HG03432 (cell line): ENCODE results near the gene ABCB4.

ENCODE experiments used
- ATAC-seq: cut with Tn5 transposase; IDR thresholded peaks from one replicate; pipeline ENCODE4 v1.9.1; 2021; ENCODE audit warnings: mild to moderate bottlenecking, moderate library complexity; ENCODE audit not compliant: unreplicated experiment

Gene ABCB4

GRCh38 chr7:87475359-87476178 is at the start of gene ABCB4:
ABCB4 (minus strand) TSS chr7:87475680; CDS start chr7:87475465, 215 bp downstream.
- ATAC-seq, result peak; percentile 35

- ATAC-seq, result no peak
Observed at GRCh38 chr7:87518735-87519134, 43.3 kb upstream of the ABCB4 start.

DNA sequence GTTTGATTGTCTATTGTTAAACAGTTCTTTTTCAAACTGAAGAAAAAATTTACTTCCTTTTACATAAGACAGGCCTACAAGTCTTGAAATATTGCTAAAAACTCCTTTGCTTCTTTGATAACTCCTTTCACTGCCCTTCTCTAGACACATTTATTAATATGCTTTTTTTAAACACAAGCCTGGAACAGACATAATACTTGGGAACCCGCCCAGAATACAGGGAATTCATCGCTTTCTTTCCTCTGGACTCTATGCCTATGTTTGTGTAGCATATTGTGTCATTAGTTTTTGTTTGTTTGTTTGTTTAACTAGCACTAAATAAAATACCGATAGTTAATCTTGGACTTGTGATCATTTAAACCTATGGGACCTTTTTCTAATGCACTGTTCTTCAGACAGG is 42.4 kb upstream of the ABCB4 start:
- no peak for ATAC-seq

GRCh38 chr7:87517136-87517815 is 41.8 kb upstream of the ABCB4 start:
- ATAC-seq, result no peak

DNA sequence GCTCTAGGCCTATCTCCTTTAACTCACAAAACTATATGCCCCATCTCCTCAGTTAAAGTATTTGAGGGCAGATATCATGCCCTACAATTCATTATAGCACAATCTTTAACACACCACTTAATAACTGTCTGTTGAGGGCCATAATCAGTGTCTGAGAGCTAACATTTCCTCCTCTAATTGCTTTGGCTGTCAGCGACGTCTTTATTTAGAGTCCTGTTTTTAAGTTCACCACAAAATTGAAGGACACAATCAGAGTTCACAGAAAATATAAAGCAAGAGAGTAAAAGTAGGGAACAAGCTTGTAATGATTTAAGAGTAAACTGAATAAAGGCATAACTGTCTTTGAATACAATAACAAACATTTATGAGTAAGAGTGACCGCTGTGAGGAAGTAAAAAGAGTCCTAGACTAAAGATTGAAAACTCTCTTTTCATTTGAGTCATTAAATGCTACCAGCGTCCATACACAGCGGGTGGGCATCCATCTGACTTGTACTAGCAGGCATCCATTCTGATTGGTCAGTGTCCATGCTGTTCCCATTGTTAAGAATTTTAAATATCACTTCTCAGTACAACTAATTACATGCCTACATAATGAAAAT is 38.4 kb upstream of the ABCB4 start:
- ATAC-seq, result no peak

DNA sequence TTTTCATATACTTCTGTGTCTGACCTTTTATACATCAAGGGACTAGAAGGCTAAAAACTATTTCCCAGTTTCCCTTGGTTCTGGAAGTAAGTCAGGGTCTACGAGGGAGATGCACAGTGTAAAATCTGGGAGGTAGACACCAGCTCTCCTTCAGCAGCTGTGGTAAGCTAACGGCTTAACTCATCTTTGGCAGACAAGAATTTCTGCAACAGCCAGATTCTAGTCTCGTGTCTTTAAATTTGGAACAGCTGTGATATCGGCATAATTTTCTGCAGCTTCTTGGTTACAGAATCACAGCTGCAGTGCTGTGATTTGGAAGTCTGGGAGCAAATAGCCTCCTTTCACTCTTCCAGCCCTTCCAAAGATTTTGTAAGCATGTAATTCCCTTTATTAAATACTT is 37.4 kb upstream of the ABCB4 start:
- ATAC-seq, result no peak

GRCh38 chr7:87511510-87511909 is 36.0 kb upstream of the ABCB4 start:
- ATAC-seq, result no peak

- ATAC-seq, result no peak
Observed at GRCh38 chr7:87510411-87510875, 35.0 kb upstream of the ABCB4 start.

GRCh38 chr7:87507446-87507845 is 32.0 kb upstream of the ABCB4 start:
- no peak for ATAC-seq

- peak; percentile 30 for ATAC-seq
Observed at GRCh38 chr7:87506246-87507180, 31.0 kb upstream of the ABCB4 start.

DNA sequence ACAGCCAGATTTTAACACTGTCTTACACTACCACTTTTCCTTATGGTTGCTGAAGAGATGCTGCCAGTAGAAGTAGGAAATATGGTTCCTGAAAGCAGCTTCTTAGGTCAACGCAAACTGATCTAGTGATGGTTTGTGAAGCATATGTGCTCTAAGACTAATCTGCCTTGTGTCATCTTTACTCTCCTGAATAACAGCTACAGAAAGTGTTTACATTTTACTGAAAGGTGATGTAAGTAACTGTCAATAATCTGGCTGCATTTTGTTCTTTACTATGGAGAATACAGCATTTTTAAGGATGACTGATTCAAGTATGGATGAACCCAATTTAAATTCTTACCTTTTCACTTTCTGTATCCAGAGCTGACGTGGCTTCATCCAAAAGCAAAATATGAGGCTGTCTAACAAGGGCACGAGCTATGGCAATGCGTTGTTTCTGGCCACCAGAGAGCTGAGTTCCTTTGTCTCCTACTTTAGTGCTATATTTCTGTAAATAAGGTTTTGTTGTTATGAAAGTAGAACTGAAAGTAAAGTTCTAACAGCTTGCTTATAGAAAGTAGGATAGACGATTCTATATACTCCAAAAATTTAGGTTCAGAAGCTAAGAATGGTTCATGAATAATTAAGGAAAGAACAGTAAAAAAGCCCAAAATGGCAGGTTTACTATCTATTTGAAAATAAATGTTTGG is 30.2 kb upstream of the ABCB4 start:
- ATAC-seq, result peak; percentile 42

- no peak for ATAC-seq
Observed at GRCh38 chr7:87505122-87505521, 29.6 kb upstream of the ABCB4 start.

- no peak for ATAC-seq
Observed at GRCh38 chr7:87499494-87499893, 24.0 kb upstream of the ABCB4 start.

DNA sequence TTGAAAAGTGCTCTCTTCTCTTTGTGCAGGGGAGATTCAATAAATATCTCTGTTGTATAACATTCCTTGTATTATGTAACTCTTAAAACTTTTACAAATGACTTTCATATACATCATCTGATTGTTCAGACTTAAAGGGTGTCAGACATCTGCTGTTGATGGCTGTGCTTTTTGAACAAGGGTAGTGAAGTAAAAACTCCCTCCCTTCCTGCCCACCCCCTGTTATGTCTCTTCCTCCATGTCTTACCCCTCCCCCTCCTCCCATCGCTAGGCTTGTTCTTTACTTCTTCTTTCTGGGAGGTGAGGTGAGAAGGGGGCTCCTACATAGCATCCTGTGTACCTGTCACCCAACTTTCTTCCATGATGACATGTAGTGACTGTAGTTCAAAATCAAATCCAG is 23.4 kb upstream of the ABCB4 start:
- no peak for ATAC-seq

GRCh38 chr7:87497482-87497881 is 22.0 kb upstream of the ABCB4 start:
- ATAC-seq, result no peak

GRCh38 chr7:87495366-87495765 is 19.9 kb upstream of the ABCB4 start:
- ATAC-seq, result no peak

- no peak for ATAC-seq
Observed at GRCh38 chr7:87494454-87494853, 19.0 kb upstream of the ABCB4 start.

DNA sequence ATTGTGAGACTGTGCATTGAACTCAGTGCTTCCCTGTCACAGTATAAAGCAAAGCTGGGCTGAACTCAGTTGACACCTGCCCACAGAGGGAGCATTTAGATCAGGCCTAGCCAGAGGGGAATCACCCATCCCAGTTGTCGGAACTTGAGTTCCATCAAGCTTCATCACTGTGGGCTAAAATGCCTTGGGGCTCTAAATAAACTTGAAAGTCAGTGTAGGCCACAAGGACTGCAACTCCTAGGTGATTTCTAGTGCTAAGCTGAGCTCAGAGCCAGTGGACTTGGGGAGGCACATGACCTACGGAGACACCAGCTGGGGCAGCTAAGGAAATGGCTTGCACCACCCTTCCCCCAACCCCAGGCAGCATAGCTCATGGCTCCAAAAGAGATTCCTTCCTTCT is 7.7 kb upstream of the ABCB4 start:
- ATAC-seq, result no peak

- no peak for ATAC-seq
Observed at GRCh38 chr7:87482115-87482514, 6.6 kb upstream of the ABCB4 start.

GRCh38 chr7:87480386-87480785 is 4.9 kb upstream of the ABCB4 start:
- ATAC-seq, result no peak
